GM12874 (cell line): ENCODE data around the gene ARHGAP5.

Experiments used
- TF ChIP-seq, protein P1 (sequence below): IDR thresholded peaks from 2 replicates; pipeline ENCODE4 v1.5.1; 2011; ENCODE audit warnings: low read depth, mild to moderate bottlenecking, control low read depth, low read length, moderate library complexity; ENCODE audit not compliant: insufficient read depth

Gene ARHGAP5

DNA sequence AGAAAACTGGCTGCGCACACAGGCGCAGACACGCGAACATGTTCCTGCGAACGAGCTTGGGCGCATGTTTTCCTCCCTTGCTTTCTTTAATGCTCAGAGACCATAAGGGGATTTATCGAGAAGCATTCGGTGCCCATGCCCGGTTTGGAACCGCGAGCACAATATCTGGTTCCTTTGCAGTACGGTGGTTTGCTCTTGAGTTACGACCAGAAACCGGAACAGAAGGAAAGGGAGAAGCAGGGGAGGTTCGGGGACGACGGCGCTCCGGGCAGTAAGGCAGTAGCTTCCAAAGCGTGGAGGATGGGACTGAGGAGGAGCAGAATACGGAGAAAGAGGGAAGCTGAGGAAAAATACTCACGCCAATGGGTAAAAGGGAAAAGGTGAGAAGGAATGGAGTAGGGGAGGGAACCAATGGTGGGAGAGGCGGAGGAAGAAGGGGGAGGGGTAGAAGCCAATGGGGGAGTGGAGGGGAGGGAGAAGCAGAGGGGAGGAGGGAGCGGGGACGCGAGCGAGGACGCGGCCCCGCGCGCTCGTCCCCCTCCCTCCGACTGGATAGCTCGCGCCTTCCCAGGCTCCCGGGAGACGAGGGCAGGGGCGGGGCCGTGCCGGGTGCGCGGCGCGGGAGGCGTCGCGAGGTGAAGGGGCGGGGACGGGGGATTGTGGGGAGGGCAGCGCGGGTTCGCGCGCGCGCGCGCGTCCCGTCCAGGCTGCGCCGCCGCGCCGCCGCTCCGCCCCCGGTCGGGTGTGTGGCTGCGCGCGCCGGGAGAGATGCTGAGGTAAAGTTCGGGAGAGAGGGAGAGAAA, 625 bp upstream of the ARHGAP5 start:
- TF ChIP-seq, protein P1, sequence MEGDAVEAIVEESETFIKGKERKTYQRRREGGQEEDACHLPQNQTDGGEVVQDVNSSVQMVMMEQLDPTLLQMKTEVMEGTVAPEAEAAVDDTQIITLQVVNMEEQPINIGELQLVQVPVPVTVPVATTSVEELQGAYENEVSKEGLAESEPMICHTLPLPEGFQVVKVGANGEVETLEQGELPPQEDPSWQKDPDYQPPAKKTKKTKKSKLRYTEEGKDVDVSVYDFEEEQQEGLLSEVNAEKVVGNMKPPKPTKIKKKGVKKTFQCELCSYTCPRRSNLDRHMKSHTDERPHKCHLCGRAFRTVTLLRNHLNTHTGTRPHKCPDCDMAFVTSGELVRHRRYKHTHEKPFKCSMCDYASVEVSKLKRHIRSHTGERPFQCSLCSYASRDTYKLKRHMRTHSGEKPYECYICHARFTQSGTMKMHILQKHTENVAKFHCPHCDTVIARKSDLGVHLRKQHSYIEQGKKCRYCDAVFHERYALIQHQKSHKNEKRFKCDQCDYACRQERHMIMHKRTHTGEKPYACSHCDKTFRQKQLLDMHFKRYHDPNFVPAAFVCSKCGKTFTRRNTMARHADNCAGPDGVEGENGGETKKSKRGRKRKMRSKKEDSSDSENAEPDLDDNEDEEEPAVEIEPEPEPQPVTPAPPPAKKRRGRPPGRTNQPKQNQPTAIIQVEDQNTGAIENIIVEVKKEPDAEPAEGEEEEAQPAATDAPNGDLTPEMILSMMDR: no peak

DNA sequence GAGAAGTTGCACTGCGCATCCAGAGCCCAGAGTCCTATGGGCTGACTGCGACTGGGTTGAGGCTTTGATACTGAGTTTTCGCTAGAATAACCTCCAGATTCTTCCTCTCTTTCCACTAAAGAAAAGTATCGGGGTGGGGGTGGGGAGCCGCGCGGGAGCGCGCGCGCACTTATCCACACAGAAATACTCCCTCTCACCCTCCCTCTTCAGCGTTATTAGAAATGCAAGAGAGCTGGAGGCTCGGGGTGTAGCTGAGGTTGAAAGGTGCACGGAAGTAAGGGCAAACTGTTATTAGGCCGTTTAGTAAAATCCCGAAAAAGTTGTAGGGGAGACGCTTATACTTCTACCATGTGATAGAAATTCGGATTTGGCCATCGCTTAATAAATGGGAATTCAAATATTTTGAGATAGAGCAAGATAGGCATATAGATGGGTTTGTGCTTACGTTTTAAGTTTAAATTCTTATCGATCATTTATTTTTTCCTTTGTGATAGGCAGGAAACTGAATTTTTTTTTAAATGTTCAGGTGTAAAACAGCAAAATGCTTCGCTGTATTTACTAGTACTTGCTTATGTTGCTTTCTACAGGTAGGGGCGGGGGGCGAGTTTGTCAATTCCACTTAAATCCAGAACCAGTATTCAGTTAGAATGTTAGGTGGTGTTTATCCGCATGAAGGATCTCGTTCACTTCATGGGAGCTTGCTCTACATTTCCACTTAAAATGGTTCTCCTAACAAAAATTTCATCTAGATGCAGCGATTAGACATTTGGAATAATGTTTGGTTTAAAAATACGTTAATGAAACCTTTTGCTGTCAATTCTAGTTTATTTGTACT, 1.1 kb downstream of the ARHGAP5 start:
- TF ChIP-seq, protein P1: no peak

DNA sequence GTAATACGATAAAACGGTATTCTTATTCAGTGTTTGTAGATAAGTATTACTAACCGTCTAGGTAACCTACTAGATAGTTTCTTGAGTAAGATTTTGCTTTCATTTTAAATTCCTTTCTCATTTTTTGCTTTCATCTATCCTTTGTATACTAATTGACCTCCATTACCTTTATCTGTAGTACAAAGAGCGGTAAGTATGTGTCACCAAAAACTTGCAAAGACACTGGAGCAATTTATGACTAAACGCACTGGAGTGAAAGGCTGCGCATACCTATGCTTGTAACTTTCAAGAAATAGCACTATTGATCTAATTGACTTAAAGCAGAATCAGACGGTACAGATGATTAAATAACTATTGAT, 1.7 kb downstream of the ARHGAP5 start:
- TF ChIP-seq, protein P1: no peak

DNA sequence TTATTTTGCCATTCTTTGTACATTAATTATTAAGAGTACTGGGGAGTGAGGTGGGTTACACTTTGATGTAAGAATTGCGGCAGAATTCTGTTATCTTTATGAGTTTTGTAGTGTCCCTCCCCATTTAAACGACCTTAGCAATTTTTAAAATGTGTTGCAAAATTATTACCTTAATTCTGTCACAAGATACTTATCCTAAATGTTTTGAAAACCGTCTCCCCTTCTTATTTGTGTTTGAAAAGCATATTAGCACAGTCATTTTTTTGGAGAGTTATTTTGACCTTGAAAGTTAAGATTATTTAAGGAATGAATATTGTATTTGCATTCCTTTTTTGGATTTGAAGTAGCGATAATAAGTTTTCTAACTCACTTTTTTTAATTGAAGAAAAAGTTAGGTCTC, 2.2 kb downstream of the ARHGAP5 start:
- TF ChIP-seq, protein P1: no peak

DNA sequence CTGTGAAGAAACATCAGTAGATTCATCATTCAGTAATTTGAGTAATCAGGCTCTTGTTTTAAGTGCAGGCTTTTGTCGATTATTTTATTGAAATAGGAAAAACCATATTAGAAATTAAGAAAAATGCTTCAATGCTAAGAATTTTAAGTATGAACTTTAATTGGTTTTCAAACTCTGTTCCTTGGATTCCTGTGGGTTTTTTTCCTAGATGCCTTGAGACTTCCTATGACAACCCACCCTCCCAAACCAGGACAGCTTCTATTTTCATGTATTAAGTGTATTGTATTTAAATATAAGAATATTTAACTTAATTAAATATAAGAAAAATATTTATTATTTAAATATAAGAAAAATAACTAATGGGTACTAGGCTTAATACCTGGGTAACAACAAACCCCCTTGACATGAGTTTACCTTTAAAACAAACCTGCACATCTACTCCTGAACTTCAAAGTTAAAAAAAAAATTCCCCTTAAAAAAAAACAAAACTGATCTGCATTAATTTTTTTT, 3.0 kb downstream of the ARHGAP5 start:
- TF ChIP-seq, protein P1: no peak

DNA sequence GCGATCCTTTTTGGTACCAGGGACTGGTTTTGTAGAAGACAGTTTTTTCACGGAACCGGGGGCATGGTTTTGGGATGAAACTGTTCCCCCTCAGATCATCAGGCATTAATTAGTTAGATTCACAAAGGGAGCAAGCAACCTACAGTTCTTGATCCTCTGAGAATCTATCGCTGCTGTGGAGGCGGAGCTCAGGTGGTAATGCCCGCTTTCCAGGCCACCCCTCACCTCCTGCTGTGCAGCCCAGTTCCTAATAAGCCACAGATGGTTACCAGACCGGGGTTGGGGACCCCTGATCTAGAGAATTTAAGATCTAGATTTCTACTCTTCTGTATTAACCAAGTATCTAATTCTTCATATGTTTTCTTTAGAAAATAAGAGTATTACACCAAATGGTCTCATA, 4.8 kb downstream of the ARHGAP5 start:
- TF ChIP-seq, protein P1: no peak

DNA sequence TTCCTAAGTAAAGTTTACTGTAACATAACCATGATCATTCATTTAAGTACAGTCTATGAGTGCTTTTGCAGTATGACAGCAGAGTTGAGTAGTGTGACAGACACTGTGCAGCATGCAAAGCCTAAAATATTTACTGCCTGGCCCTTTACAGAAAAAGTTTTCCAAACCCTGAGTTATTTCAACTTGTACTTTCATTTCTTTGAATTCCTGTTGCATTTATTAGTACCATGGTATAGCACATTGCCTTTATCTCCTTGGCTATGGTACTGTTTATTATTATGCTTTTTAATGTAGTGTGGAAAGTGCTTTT, 6.2 kb downstream of the ARHGAP5 start:
- TF ChIP-seq, protein P1: no peak
